Activated B cell treated with CpG ODN at 0.5 μM for 24 hours (primary cell): Measurements from ENCODE around the gene PDILT. TPM values are rescaled to one million over a fixed set of nuclear protein-coding genes. Genes with fewer than 3 reads are reported as not detected.

Source experiments
- ATAC-seq: fragments of 200-7000 bp; cut with Tn5 transposase; one replicate; pipeline ENCODE4 v1.10.0; 2021; ENCODE audit warnings: low read depth, mild to moderate bottlenecking, moderate library complexity
- CTCF ChIA-PET: fragments of 350-600 bp; sonication (Branson Sonifier 250); formaldehyde crosslinking; loops from one replicate; lab custom pipeline; 2021; ENCODE audit warnings: antibody characterized with exemption; lab: Charles Lee
- POLR2A ChIA-PET: fragments of 350-600 bp; sonication (Branson Sonifier 250); formaldehyde crosslinking; loops from one replicate; lab custom pipeline; 2021; ENCODE audit warnings: antibody characterized with exemption; lab: Charles Lee
- DNase-seq: peaks from one replicate; pipeline ENCODE4 v3.0.0; 2022
- H3K27ac Mint-ChIP-seq: one replicate; pipeline ENCODE4 v1.8.0; 2020; ENCODE audit warnings: mixed read lengths
- H3K27me3 Mint-ChIP-seq: one replicate; pipeline ENCODE4 v1.8.0; 2021; ENCODE audit warnings: mixed read lengths
- H3K36me3 Mint-ChIP-seq: one replicate; pipeline ENCODE4 v1.8.0; 2021; ENCODE audit warnings: low read depth, mixed read lengths
- H3K4me1 Mint-ChIP-seq: one replicate; pipeline ENCODE4 v1.8.0; 2021; ENCODE audit warnings: mixed read lengths
- H3K4me3 Mint-ChIP-seq: one replicate; pipeline ENCODE4 v1.8.0; 2020; ENCODE audit warnings: mild to moderate bottlenecking, mixed read lengths
- H3K9me3 Mint-ChIP-seq: one replicate; pipeline ENCODE4 v1.8.0; 2020; ENCODE audit warnings: mixed read lengths
- CTCF ChIP-seq: fragments of 200-600 bp; IDR thresholded peaks from one replicate; pipeline ENCODE4 v1.8.0; 2022; ENCODE audit warnings: antibody characterized with exemption, mild to moderate bottlenecking
- intact Hi-C: fragments of 100-400 bp; cut with micrococcal nuclease; formaldehyde crosslinking; loops from one replicate; pipeline ENCODE4 v1.15.1; 2024
- total RNA-seq: library from RNA; stranded (reverse); gene quantifications from 2 replicates; pipeline ENCODE4 v1.2.3, GENCODE V29; 2022

The PDILT gene
- total RNA-seq, 1 donor from 2014 or later: not detected

GRCh38 chr16:20380782-20381181 lies 23.8 kb downstream of the PDILT start:
- no peak overlapping the region for H3K27ac Mint-ChIP-seq
- ChIA-PET POLR2A (no interaction called here), CTCF (interaction anchor here (1.5 kb wide), 1 partner anchor 473 kb away, joined by 4 read pairs; no protein-coding TSS in a partner anchor)
- DNase-seq: no peak
- intact Hi-C loops: loop anchor here (10.0 kb wide), 1 partner anchor 314 kb away; the partner anchor contains the start of gene ACSM1
- H3K36me3 Mint-ChIP-seq: no peaks in the 10 kb centered on the region
- no peak for ATAC-seq
- H3K9me3 Mint-ChIP-seq: no peaks in the 10 kb centered on the region
- TF ChIP-seq CTCF: no peak
- peaks cover 12% of the 10 kb centered on the region for H3K27me3 Mint-ChIP-seq
- H3K4me1 Mint-ChIP-seq: no peaks in the 10 kb centered on the region
- no peak overlapping the region for H3K4me3 Mint-ChIP-seq

GRCh38 chr16:20377181-20377580 lies 27.4 kb downstream of the PDILT start:
- TF ChIP-seq CTCF: no peak
- POLR2A ChIA-PET: no interaction called here
- CTCF ChIA-PET: interaction anchor here (2.2 kb wide), 1 partner anchor 8 kb away, joined by 14 read pairs; no protein-coding TSS in a partner anchor

GRCh38 chr16:20372701-20373100 lies 31.8 kb downstream of the PDILT start:
- intact Hi-C loops: no loop called here
- no peak for DNase-seq
- Mint-ChIP-seq H3K36me3 (no peaks in the 10 kb centered on the region), H3K27ac (no peak overlapping the region), H3K9me3 (no peaks in the 10 kb centered on the region), H3K4me3 (no peak overlapping the region), H3K4me1 (no peaks in the 10 kb centered on the region), H3K27me3 (peaks cover 23% of the 10 kb centered on the region)
- CTCF ChIA-PET: no interaction called here
- no peak for TF ChIP-seq CTCF
- POLR2A ChIA-PET: no interaction called here
- ATAC-seq: no peak

More at GRCh38 chr16:20377181-20377580, 27.4 kb downstream of the PDILT start:
- Mint-ChIP-seq H3K4me3 (no peak overlapping the region), H3K27ac (no peak overlapping the region), H3K36me3 (no peaks in the 10 kb centered on the region), H3K4me1 (no peaks in the 10 kb centered on the region), H3K27me3 (peaks cover 17% of the 10 kb centered on the region), H3K9me3 (no peaks in the 10 kb centered on the region)
- ATAC-seq (no peak), DNase-seq (no peak)
- intact Hi-C loops: no loop called here

- no peaks in the 10 kb centered on the region for H3K4me1 Mint-ChIP-seq
- no peaks in the 10 kb centered on the region for H3K9me3 Mint-ChIP-seq
- H3K27ac Mint-ChIP-seq: no peak overlapping the region
- H3K4me3 Mint-ChIP-seq: no peak overlapping the region
- peaks cover 24% of the 10 kb centered on the region for H3K27me3 Mint-ChIP-seq
- no peak for TF ChIP-seq CTCF
- CTCF ChIA-PET: no interaction called here
- POLR2A ChIA-PET: no interaction called here
- no peak for ATAC-seq
- DNase-seq: no peak
- intact Hi-C loops: no loop called here
- no peaks in the 10 kb centered on the region for H3K36me3 Mint-ChIP-seq
These were observed 35.0 kb downstream of the PDILT start for GRCh38 chr16:20369452-20370054.

GRCh38 chr16:20364051-20364450 lies 40.5 kb downstream of the PDILT start:
- POLR2A ChIA-PET: no interaction called here
- Mint-ChIP-seq H3K27me3 (peaks cover 15% of the 10 kb centered on the region), H3K27ac (no peak overlapping the region), H3K4me1 (no peaks in the 10 kb centered on the region), H3K9me3 (no peaks in the 10 kb centered on the region), H3K36me3 (no peaks in the 10 kb centered on the region), H3K4me3 (no peak overlapping the region)
- DNase-seq (no peak), ATAC-seq (no peak)
- intact Hi-C loops: no loop called here
- CTCF ChIA-PET: no interaction called here
- TF ChIP-seq CTCF: no peak
